AG04450 (cell line): ENCODE measurements around the gene ZSCAN2. TPM values are rescaled to one million over a fixed set of nuclear protein-coding genes. Genes with fewer than 3 reads are reported as not detected.

Source experiments
- CTCF ChIA-PET: fragments of 300-600, 350-600 bp; formaldehyde crosslinking; extraction: SDS; loops from one replicate; lab custom pipeline; 2022; ENCODE audit warnings: antibody characterized with exemption, inconsistent platforms; lab: Charles Lee
- POLR2A ChIA-PET: fragments of 350-600 bp; formaldehyde crosslinking; extraction: SDS; loops from one replicate; lab custom pipeline; 2021; ENCODE audit warnings: antibody characterized with exemption, inconsistent platforms; lab: Yijun Ruan, JAX
- DNase-seq: peaks from one replicate; pipeline ENCODE4 v3.0.0-alpha.2; 2011; ENCODE audit warnings: low read depth, low spot score
- H3K27ac ChIP-seq: one replicate; pipeline ENCODE4 v1.5.1; 2012; ENCODE audit warnings: low read depth, low read length, control low read depth
- H3K27me3 ChIP-seq: one replicate; pipeline ENCODE4 v1.6.0; 2012; ENCODE audit warnings: low read length; ENCODE audit not compliant: control insufficient read depth, insufficient read depth
- H3K4me3 ChIP-seq: 2 replicates; pipeline ENCODE4 v1.5.1; 2011; ENCODE audit warnings: mild to moderate bottlenecking, low read depth, low read length, control low read depth
- H3K9me3 ChIP-seq: 2 replicates; pipeline ENCODE4 v1.5.1; 2012; ENCODE audit warnings: low read length; ENCODE audit not compliant: control insufficient read depth, insufficient read depth
- polyA plus RNA-seq: library from polyadenylated mRNA; depleted of rRNA; stranded (reverse); fragments of >200 nt; gene quantifications from 2 replicates; pipeline ENCODE4 v1.2.3, GENCODE V29; 2011
- TF ChIP-seq, protein P1 (sequence below): IDR thresholded peaks from 2 replicates; pipeline ENCODE4 v1.5.1; 2011; ENCODE audit warnings: low read depth, low read length, control low read depth, inconsistent platforms

Gene ZSCAN2
- polyA plus RNA-seq, 1 experiment, result 16.2 TPM

DNA sequence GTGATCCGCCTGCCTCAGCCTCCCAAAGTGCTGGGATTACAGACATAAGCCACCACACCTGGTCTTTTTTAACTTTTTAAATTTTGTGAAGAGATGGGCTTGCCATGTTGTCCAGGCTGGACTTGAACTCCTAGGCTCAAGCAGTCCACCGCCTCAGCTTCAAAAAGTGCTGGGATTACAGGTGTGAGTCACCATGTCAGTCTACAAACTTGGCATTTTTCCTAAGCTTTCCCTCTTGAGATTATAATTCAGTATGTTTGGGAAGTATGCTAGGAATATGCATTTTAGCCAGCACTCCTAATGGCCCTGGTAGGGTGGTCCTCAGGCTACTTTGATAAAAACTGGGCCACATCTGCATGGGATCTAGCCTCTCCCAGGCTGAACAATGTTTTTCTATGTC lies 48.9 kb downstream of the ZSCAN2 start:
- no peaks in the 10 kb centered on the region for H3K27me3 ChIP-seq
- DNase-seq, result no peak
- TF ChIP-seq, protein P1, sequence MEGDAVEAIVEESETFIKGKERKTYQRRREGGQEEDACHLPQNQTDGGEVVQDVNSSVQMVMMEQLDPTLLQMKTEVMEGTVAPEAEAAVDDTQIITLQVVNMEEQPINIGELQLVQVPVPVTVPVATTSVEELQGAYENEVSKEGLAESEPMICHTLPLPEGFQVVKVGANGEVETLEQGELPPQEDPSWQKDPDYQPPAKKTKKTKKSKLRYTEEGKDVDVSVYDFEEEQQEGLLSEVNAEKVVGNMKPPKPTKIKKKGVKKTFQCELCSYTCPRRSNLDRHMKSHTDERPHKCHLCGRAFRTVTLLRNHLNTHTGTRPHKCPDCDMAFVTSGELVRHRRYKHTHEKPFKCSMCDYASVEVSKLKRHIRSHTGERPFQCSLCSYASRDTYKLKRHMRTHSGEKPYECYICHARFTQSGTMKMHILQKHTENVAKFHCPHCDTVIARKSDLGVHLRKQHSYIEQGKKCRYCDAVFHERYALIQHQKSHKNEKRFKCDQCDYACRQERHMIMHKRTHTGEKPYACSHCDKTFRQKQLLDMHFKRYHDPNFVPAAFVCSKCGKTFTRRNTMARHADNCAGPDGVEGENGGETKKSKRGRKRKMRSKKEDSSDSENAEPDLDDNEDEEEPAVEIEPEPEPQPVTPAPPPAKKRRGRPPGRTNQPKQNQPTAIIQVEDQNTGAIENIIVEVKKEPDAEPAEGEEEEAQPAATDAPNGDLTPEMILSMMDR, result no peak
- CTCF ChIA-PET, result interaction anchor here (1.3 kb wide), 1 partner anchor 279 kb away, joined by 7 read pairs; no protein-coding TSS in a partner anchor
- H3K4me3 ChIP-seq, result no peak overlapping the region
- no peak overlapping the region for H3K27ac ChIP-seq
- POLR2A ChIA-PET, result interaction anchor here (0.7 kb wide), 1 partner anchor 499 kb away, joined by 6 read pairs; no protein-coding TSS in a partner anchor
- H3K9me3 ChIP-seq, result no peaks in the 10 kb centered on the region

DNA sequence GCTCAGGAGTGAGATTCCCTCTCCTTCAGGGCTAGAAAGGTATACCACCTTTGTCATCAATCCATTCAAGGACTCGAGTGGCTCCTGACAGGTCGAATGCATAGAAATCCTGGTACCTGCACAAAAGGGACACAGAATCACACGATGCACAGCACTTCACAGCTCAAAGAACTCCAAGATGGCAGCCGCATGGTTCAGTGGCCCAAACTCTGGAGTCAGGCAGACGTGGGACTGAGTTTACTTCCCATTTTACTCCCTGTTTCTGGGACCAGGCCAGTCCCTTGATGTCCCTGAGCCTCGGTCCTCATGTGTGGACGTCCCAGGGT lies 52.7 kb downstream of the ZSCAN2 start:
- H3K4me3 ChIP-seq, result peak overlapping the region; percentile 98
- CTCF ChIA-PET, result interaction anchor here (0.8 to 1.2 kb wide), 5 partner anchors 54 to 274 kb away, joined by 3 to 4 read pairs (median 3); no protein-coding TSS in a partner anchor
- DNase-seq, result no peak

DNA sequence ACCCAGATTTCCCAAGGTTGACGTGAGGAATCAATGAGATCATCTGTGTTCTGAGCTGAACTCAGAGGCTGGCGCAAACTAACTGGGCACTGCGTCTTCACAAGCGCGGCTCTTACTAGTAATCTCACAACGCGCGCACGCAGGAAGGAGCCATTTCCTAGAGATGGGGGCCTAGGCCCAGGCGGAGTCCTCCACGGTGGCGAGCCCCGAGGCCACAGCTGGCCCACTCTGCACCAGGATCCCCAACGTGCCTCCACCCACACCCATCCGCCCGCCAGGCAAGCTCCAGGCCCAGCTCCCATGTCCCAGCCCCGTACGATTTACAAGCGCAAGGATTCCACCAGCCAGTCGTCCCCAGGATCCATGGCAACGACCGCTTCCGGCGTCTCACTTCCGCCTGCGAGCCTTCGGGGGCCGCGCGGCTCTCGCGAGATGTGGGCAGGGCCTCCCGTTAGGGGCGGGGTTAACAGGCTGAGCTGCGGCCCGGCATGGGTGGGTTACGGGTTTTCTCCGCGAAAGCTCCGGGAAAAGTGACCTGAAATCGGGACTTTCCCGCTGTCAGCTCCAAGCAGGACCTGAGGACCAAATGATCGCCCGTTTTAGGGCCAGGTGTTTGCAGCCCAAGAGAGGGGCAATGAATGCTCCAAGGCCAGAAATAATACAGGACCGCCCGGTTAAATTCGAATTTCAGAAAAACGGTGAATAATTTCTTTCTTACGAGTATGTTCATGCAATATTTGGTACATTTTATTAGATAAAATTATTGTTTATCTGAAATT lies 53.3 kb downstream of the ZSCAN2 start, which contains the start of gene WDR73:
WDR73 (minus strand) TSS at position 374 of the 779 bp plus-strand sequence; CDS start at position 365, 9 bp downstream.
- Histone ChIP-seq H3K9me3 (no peaks in the 10 kb centered on the region), H3K27ac (peak within 1 kb of the TSS; percentile 80), H3K27me3 (no peaks in the 10 kb centered on the region), H3K4me3 (peak within 1 kb of the TSS; percentile 98)
- TF ChIP-seq, protein P1, result no peak
- CTCF ChIA-PET, result interaction anchor here (0.6 to 1.2 kb wide), 7 partner anchors 35 to 274 kb away, joined by 3 to 4 read pairs (median 3); no protein-coding TSS in a partner anchor
- peak; percentile 85 for DNase-seq
- POLR2A ChIA-PET, result interaction anchor here (0.7 to 1.3 kb wide), 5 partner anchors 17 to 394 kb away, joined by 3 to 4 read pairs (median 3); no protein-coding TSS in a partner anchor

More for the DNA sequence above, 52.7 kb downstream of the ZSCAN2 start:
- no peaks in the 10 kb centered on the region for H3K27me3 ChIP-seq
- H3K9me3 ChIP-seq, result no peaks in the 10 kb centered on the region
- H3K27ac ChIP-seq, result peak overlapping the region; percentile 80
- POLR2A ChIA-PET, result interaction anchor here (0.7 to 1.3 kb wide), 3 partner anchors 20 to 74 kb away, joined by 3 to 4 read pairs (median 3); no protein-coding TSS in a partner anchor
- TF ChIP-seq, protein P1, result no peak

DNA sequence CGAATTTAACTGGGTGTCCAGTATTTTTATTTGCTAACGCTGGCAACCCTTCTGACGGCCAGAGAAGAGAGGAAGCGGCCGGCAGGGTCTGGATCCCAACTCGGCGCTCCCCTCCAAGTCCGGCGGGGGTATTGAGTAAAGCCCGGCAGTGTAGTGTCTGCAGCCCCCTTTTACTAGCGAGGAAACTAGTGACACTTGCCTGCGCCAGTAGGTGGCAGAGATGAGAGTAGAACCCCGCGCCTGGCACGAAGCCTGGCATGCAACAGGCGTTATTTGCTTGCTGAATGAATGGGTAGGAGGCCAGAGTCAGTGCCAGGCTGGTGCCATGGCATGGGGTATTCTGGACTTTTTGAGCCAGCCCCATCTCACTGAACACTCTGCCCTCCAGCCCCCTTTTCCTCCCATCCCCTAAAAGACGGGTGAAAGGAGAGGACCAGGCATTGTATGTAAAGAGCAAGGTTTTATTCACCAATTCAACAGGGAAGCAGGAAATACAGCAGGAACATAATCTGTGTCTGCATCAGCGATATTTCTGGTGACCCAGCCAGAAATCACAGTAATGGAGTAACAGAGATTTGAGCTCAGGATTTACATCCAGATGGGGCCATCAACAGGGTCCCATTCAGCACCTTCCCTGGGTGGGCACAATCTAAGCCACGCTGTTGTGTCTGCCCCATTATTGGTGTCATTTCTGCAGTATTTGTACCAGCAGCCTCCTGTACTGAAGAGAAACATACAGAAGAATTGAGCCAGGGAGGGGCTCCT lies 54.1 kb downstream of the ZSCAN2 start:
- ChIA-PET POLR2A (interaction anchor here (0.7 to 1.3 kb wide), 3 partner anchors 17 to 393 kb away, joined by 3 to 4 read pairs (median 4); no protein-coding TSS in a partner anchor), CTCF (interaction anchor here (0.6 to 2.6 kb wide), 11 partner anchors 12 to 379 kb away, joined by 3 to 12 read pairs (median 4); no protein-coding TSS in a partner anchor)
- no peak for DNase-seq
- H3K27ac ChIP-seq, result peak overlapping the region; percentile 73
- H3K27me3 ChIP-seq, result no peaks in the 10 kb centered on the region
- TF ChIP-seq, protein P1, result peak; percentile 75
- no peaks in the 10 kb centered on the region for H3K9me3 ChIP-seq
- H3K4me3 ChIP-seq, result peak overlapping the region; percentile 98
